Stimulated activated CD8-positive, alpha-beta memory T cell treated with anti-CD3 and anti-CD28 coated beads, Interleukin-7, amount 100 ng/mL, for 1 hour (primary cell): ENCODE measurements around the gene CUL4A.

Experiments
- DNase-seq, 2 donors: peaks; one replicate each; pipeline ENCODE4 v3.0.0-alpha.2; 2020; ENCODE audit warnings: low read depth in 2 of 2

Gene CUL4A

GRCh38 chr13:113208421-113209335 lies 735 bp upstream of the CUL4A start, which contains the start of gene PCID2:
PCID2 (minus strand) TSS chr13:113208669; CDS start chr13:113208634, 35 bp downstream.
- peak; percentile 81 to 83 for DNase-seq

DNA sequence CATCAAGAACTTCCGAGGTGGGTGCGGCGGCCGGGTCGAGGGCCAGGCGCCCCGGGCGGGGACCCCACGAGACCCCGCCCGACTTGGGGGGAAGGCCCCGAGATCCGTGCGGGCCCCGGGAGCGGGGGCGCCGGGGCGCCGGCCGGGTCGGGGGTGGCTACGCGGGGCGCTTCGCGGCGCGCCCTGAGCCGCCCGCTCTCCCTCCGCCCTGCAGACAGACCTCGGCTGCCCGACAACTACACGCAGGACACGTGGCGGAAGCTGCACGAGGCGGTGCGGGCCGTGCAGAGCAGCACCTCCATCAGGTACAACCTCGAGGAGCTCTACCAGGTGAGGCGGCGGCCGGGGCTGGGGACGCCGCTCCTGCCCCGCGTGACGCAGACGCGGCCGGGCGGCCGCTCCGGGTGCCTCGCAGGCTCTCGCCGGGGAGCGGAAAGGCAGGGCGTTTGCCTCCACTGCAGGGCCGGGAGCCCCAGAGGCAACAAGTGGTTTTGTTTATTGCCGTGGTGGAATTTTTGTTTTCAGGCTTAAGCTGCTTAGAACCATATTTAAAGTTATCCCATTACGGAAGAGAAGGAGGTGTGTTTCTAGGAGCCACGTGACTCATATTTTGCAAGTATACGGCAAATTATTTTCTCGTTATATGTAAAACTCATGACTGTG lies 477 bp downstream of the CUL4A start:
- peak; percentile 16 to 33 for DNase-seq

- no peak for DNase-seq
Observed at GRCh38 chr13:113210833-113211232, 1.4 kb downstream of the CUL4A start.

DNA sequence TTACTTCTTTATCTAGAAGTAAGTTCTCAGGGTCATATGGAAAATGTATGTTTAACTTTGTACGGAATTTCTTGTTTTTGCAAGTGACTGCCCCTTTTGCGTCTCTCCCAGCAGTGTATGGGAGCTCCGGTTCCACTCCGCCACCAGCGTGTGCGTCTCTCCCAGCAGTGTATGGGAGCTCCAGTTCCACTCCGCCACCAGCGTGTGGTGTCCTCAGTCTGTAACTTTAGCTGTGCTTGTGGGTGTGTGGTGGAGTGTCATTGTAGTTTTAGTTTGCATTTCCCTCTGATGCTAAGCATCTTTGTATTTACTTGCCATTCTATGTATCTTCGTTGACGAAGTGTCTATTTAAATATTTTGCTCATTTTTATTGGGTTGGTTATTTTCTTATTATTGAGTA lies 2.4 kb downstream of the CUL4A start:
- DNase-seq, result no peak

DNA sequence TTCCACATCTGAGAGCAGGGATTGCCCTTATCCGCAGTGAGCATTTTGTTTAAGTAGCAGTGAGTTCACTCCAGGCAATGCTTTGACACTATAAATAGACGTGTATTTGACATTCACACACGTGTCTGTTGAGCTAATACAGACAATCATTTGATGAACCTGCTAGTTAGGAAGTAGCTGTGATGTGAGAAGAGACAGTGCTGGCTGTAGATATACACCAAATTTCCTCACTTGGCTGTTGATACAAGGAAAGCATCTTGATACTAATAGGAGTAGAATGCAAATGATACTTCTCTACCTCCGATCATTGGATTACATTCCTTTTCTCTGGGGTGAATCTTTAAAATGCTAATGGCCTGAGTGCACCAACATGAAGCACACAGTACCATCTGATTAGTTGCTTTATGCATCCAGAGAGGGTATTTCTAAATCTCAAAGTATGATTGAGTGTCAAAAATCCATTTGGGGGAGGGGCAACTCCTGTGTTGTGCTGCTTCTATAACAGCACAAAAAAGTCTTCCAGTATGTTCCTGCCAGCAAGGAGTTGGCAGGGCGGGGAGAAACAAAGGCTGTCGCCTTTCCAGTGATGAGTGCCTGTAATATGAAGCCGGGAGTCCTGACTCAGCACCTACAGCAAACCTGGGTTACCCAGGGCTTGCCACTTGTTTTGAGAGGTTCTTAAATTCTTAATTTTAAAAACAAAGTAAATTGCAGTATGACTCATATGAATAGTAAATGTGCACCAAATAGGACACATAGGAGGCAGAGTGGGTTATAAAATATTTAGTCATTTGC lies 7.0 kb downstream of the CUL4A start:
- DNase-seq, result no peak

GRCh38 chr13:113218586-113218985 lies 9.2 kb downstream of the CUL4A start:
- DNase-seq, result no peak

DNA sequence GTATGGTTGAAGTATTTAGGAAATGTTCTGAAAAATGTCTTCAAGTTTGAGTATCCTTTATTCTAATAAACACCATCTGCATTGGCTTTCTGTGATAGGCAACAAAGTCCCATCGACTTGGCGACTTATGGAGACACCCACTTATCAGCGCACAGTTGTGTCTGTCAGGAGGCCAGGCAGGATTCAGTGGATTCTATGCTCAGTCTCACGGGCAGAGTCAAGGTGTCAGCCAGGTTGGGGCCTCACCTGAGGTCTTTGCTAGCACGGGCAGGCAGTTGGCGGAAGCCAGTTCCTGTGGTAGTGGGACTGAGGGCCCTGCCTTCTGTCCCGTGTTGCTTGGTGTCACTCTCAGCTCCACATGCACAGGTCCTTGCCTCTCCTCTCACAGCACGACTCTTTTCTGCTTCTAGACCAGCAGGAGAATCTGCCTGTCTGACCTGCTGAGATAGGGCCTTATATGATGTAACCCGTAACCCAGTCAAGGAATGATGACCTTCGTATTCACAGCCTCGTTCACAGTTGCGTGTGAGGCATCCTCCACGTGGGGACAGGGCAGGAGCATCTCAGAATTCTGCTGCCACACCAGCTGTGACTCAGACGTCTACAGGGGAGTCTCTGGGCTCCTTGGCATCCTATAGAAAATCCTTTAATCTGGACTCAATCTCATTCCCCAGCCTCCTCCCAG lies 10.0 kb downstream of the CUL4A start:
- no peak for DNase-seq

DNA sequence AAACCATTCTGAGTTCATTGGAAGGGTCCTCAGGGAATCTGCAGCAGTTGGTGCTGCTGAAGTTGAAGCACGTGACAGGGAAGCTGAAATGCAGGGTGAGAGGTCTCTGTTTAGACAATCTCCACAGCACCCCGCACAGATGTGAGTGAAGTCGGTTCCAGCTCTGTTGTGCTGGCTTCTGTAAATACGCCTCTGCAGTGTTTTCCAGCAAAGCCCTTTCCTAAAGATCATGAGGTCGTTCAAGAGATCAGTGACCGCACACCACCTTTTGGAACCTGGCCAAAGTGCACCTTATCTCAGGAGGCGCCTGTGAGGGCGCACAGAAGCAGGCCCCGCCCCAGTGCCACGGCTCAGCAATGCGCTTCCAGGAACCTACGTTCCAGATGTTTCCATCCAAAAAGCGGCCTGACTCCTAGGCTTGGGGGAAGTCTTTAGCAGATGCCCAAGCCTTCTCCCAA lies 10.8 kb downstream of the CUL4A start:
- DNase-seq, result no peak

GRCh38 chr13:113220877-113221276 lies 11.5 kb downstream of the CUL4A start:
- DNase-seq, result no peak

DNA sequence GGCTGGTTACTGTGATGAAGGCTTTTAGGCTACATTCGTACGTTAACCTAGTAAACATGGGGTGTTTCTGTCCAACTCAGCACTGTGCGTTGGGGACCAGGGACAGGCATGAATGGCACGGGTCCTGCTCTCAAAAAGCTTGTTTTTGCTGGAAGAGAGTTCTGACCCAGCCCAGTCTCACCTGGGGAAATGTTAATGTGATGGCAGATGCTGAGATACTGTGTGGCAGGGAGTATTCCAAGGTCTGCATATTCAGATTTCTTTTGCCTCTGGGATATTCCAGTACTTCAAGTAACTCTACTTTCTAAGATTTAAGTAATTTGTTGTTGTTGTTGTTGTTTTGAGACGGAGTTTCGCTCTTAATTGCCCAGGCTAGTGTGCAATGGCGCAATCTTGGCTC lies 13.7 kb downstream of the CUL4A start:
- DNase-seq, result no peak

- no peak for DNase-seq
Observed at GRCh38 chr13:113224486-113224885, 15.1 kb downstream of the CUL4A start.

DNA sequence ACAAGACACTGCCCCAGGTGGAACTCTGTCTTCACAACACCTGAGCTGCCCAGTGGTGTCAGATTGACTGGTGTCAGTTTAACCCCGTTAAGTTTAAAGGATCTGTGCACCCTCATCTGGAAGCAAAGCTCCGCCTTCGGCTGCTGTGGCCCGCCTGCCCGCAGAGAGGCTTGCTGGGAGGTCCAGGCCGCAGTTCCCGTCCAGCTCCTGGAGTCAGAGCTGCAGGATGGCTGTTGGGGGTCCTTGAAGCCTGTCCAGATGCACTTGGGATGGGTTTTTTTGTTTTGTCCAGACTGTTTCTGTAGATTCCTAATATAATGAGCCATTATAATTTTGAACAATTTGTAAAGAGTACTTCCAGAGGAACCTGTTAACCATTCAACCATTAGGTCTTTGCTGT lies 16.1 kb downstream of the CUL4A start:
- DNase-seq, result no peak

- no peak for DNase-seq
Observed at GRCh38 chr13:113226873-113227450, 17.5 kb downstream of the CUL4A start.

GRCh38 chr13:113229161-113229560 lies 19.7 kb downstream of the CUL4A start:
- no peak for DNase-seq

DNA sequence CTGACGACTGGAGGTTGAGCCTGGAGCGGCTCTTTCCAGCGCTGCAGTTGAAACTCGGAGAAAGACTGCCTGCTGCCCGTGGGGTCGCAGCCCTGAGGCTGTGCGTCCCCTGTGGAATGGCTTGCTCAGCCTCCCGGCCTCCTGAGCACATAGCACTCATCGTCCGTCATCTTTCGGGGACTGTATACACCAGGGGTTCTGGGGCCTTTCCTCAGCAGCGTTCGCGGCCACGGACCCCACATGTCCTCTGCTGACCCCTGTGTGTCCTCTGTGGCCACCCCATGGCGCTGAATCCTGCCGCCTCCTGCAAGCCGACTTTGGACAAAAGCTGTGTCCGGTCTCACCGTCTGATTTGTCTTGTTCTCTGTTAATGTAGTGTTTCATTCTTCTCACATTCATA lies 20.4 kb downstream of the CUL4A start:
- no peak for DNase-seq

- no peak for DNase-seq
Observed at GRCh38 chr13:113231306-113232207, 22.1 kb downstream of the CUL4A start.

GRCh38 chr13:113232208-113233003 lies 23.0 kb downstream of the CUL4A start:
- DNase-seq, result no peak

DNA sequence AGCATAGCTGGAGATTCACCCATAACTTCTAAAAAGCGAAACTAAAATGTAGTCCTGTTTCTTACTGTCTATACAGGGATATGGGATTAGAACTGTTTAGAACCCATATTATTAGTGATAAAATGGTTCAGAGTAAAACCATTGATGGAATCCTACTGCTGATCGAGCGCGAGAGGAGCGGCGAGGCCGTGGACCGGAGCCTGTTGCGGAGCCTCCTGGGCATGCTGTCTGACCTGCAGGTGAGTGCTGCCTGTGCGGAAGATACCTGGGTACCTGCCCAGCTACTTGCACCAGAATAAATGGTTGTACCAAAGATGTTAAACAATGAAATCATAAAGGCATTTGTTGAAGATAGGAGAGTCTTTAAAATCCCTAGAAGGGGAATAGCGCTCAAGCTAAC lies 23.7 kb downstream of the CUL4A start:
- DNase-seq, result no peak

GRCh38 chr13:113238536-113238935 lies 29.1 kb downstream of the CUL4A start:
- DNase-seq, result no peak
